Kidney (tissue), 14 donors: ENCODE measurements around the gene SAMD15. TPM values are rescaled to one million over a fixed set of nuclear protein-coding genes. Genes with fewer than 3 reads are reported as not detected.

Experiments
- DNase-seq, 5 donors: peaks; one replicate each; pipeline ENCODE4 v3.0.0-alpha.2; 2013 to 2020
- FAIRE-seq: peaks from 2 replicates; lab custom pipeline; 2012; peaks lifted over from hg19 to GRCh38; lab: Jason Lieb, UNC
- H3K27ac ChIP-seq, 2 donors: one replicate each; pipeline ENCODE4 v1.7.0; 2013; ENCODE audit warnings: low read depth in 2 of 2, low read length in 2 of 2, inconsistent platforms in 1 of 2
- H3K27me3 ChIP-seq: one replicate; pipeline ENCODE4 v1.7.1; 2013; ENCODE audit warnings: low read length, inconsistent platforms; ENCODE audit not compliant: control insufficient read depth, insufficient read depth
- H3K36me3 ChIP-seq, 3 donors: one replicate each; pipeline versions ENCODE4 v1.7.0 to v1.7.1; 2013; ENCODE audit warnings: low read length in 3 of 3, control low read depth in 1 of 3, inconsistent platforms in 1 of 3; ENCODE audit not compliant: insufficient read depth in 3 of 3, control insufficient read depth in 2 of 3
- H3K4me1 ChIP-seq, 3 donors: one replicate each; pipeline versions ENCODE4 v1.7.0 to v1.7.1; 2013; ENCODE audit warnings: low read length in 3 of 3, inconsistent platforms in 1 of 3, low read depth in 1 of 3; ENCODE audit not compliant: control insufficient read depth in 2 of 3, insufficient read depth in 2 of 3
- H3K4me3 ChIP-seq, 3 donors: one replicate each; pipeline versions ENCODE4 v1.7.0 to v1.8.1; 2013; ENCODE audit warnings: low read length in 3 of 3, control low read depth in 1 of 3, inconsistent platforms in 1 of 3
- H3K9ac ChIP-seq, 3 donors: one replicate each; pipeline versions ENCODE4 v1.7.0 to v1.7.1; 2013; ENCODE audit warnings: low read length in 3 of 3, control low read depth in 1 of 3, inconsistent platforms in 1 of 3
- H3K9me3 ChIP-seq, 3 donors: one replicate each; pipeline versions ENCODE4 v1.7.0 to v1.7.1; 2013; ENCODE audit warnings: low read length in 3 of 3, control low read depth in 1 of 3, inconsistent platforms in 1 of 3; ENCODE audit not compliant: control insufficient read depth in 2 of 3, insufficient read depth in 1 of 3
- intact Hi-C: fragments of 100-400 bp; cut with DNase I; formaldehyde crosslinking; loops from one replicate; pipeline ENCODE4 v1.11.1; 2022
- polyA plus RNA-seq: library from polyadenylated mRNA; stranded (reverse); fragments of 350-450 nt; fragmentation: Illumina TruSeq; extraction: RNeasy Lipid Tissue Mini Kit (QIAGEN cat#74804); gene quantifications from one replicate; pipeline ENCODE4 v1.2.3, GENCODE V29; 2014; ENCODE audit warnings: low read depth, low replicate concordance; ENCODE audit not compliant: insufficient read depth
- total RNA-seq: library from RNA; stranded (reverse); fragmentation: NEBNext Ultra II Directional; extraction: Animal tissue kit (Norgen Biotek cat#: 25700); gene quantifications from one replicate; pipeline ENCODE4 v1.2.1, GENCODE V29; 2021
- TF ChIP-seq, protein P1 (sequence below): IDR thresholded peaks from 3 replicates; pipeline ENCODE4 v1.5.1; 2012; ENCODE audit warnings: mild to moderate bottlenecking, moderate library complexity, borderline replicate concordance; ENCODE audit not compliant: insufficient read depth; ENCODE audit errors: extremely low read depth
- donor health status: control.
- donor health status: control.
- donor health status: control.
- donor health status: control.
- donor health status: control.
- donor health status: DM: yes; HTN: yes; CAD: no.
- donor health status: Normal renal cell carcinoma (clear cell type).

Gene SAMD15
- total and polyA plus RNA-seq, 2 donors from 2014 or later = 1.8 to 6.2 TPM

GRCh38 chr14:77424862-77425261 lies 47.7 kb downstream of the SAMD15 start:
- Histone ChIP-seq H3K9ac (no peak overlapping the region), H3K4me3 (no peak overlapping the region), H3K4me1 (no peaks in the 10 kb centered on the region), H3K9me3 (peaks cover 0 to 2% (median 0%) of the 10 kb centered on the region in 3 donors), H3K36me3 (peaks cover 9 to 61% (median 49%) of the 10 kb centered on the region in 3 donors), H3K27ac (no peak overlapping the region), H3K27me3 (no peaks in the 10 kb centered on the region)
- no peak for FAIRE-seq
- DNase-seq = no peak
- intact Hi-C loops = no loop called here
- TF ChIP-seq, protein P1, sequence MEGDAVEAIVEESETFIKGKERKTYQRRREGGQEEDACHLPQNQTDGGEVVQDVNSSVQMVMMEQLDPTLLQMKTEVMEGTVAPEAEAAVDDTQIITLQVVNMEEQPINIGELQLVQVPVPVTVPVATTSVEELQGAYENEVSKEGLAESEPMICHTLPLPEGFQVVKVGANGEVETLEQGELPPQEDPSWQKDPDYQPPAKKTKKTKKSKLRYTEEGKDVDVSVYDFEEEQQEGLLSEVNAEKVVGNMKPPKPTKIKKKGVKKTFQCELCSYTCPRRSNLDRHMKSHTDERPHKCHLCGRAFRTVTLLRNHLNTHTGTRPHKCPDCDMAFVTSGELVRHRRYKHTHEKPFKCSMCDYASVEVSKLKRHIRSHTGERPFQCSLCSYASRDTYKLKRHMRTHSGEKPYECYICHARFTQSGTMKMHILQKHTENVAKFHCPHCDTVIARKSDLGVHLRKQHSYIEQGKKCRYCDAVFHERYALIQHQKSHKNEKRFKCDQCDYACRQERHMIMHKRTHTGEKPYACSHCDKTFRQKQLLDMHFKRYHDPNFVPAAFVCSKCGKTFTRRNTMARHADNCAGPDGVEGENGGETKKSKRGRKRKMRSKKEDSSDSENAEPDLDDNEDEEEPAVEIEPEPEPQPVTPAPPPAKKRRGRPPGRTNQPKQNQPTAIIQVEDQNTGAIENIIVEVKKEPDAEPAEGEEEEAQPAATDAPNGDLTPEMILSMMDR = no peak

GRCh38 chr14:77426396-77426795 lies 49.2 kb downstream of the SAMD15 start:
- FAIRE-seq (no peak), DNase-seq (no peak)
- TF ChIP-seq, protein P1 = no peak
- peaks cover 10 to 65% (median 52%) of the 10 kb centered on the region in 3 donors for H3K36me3 ChIP-seq
- H3K4me3 ChIP-seq = no peak overlapping the region
- no peaks in the 10 kb centered on the region for H3K9me3 ChIP-seq
- intact Hi-C loops = no loop called here
- no peaks in the 10 kb centered on the region for H3K27me3 ChIP-seq
- H3K4me1 ChIP-seq = no peaks in the 10 kb centered on the region
- no peak overlapping the region for H3K27ac ChIP-seq
- H3K9ac ChIP-seq = no peak overlapping the region

GRCh38 chr14:77436042-77436441 lies 58.9 kb downstream of the SAMD15 start:
- Histone ChIP-seq H3K27ac (no peak overlapping the region), H3K9ac (no peak overlapping the region), H3K27me3 (no peaks in the 10 kb centered on the region), H3K9me3 (no peaks in the 10 kb centered on the region), H3K4me1 (no peaks in the 10 kb centered on the region), H3K36me3 (peaks cover 11 to 38% (median 24%) of the 10 kb centered on the region in 3 donors), H3K4me3 (no peak overlapping the region)
- intact Hi-C loops = no loop called here
- no peak for FAIRE-seq
- TF ChIP-seq, protein P1 = no peak
- no peak for DNase-seq

GRCh38 chr14:77438596-77438995 lies 61.4 kb downstream of the SAMD15 start:
- no peak overlapping the region for H3K4me3 ChIP-seq
- H3K27me3 ChIP-seq = no peaks in the 10 kb centered on the region
- no peak for DNase-seq
- TF ChIP-seq, protein P1 = no peak
- FAIRE-seq = peak; percentile 19
- no peaks in the 10 kb centered on the region for H3K9me3 ChIP-seq
- H3K27ac ChIP-seq = no peak overlapping the region
- no peak overlapping the region for H3K9ac ChIP-seq
- no peaks in the 10 kb centered on the region for H3K4me1 ChIP-seq
- intact Hi-C loops = no loop called here
- peaks cover 5 to 51% (median 31%) of the 10 kb centered on the region in 3 donors for H3K36me3 ChIP-seq
